ENCODE measurements around the gene USP51.
"Not testable (repeated sequence)": the region's sequence is repeated elsewhere in the genome, so short reads cannot be mapped to it uniquely, and the experiment has no call there.

GRCh38 chrX:55507699-55508098 is 18.1 kb upstream of the USP51 start:
- TF ChIP-seq POLR2AphosphoS5 (IDR thresholded peaks at IDR 0.05; ENCODE audit: low read depth, low read length); TAF1 (IDR thresholded peaks at IDR 0.05; ENCODE audit: borderline replicate concordance, low read depth, low read length): not testable (repeated sequence)
